Measurements from ENCODE around the gene SLC16A5.
"Not testable (repeated sequence)": the region's sequence is repeated elsewhere in the genome, so short reads cannot be mapped to it uniquely, and the experiment has no call there.

SLC16A5 gene

DNA sequence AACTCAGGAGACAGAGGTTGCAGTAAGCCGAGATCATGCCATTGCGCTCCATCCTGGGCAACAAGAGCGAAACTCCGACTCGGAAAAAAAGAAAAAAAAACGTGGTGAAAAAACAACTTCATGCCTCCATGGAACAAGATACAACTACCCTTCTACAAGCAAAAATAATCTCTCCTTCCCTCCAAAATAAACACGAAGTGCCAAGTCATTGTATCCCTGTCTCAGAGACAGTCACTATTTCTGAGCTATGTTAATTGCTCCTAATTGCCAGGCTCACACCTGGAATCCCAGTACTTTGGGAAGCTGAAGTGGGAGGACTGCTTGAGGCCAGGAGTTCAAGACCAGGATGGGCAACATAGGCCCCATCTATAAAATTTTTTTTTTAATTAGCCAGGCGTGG is 19.0 kb upstream of the SLC16A5 start:
- ATAC-seq (replicated peaks; ENCODE audit: extremely low read depth, poor library complexity, severe bottlenecking) (no peak), DNase-seq (ENCODE audit: low spot score in 2 of 2) (no peak)
- Mint-ChIP-seq H3K36me3 (ENCODE audit: insufficient read depth) (peaks cover 2% of the 10 kb centered on the region), H3K4me1 (peaks cover 12% of the 10 kb centered on the region), H3K9me3 (no peaks in the 10 kb centered on the region), H3K27ac (ENCODE audit: low read depth) (no peak overlapping the region), H3K27me3 (no peaks in the 10 kb centered on the region), H3K4me3 (no peak overlapping the region)

DNA sequence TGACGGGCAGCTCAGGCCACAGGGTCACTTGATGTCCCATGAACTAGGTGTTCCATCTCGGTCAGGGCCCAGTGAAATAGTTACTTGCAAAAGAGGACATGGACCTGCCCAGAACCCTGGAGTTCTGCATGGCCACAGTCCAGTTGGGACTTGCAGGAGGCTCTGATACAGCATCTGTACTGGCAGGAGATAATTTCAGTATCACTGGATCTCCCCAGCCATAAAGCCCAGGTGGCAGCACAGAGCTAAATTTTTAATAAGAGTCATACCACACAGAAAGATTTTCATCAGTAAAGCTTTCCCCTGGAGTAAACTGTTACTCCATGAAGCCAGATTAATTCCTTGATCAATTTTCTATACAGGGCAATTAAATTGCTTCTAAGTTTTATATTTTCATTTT is 18.0 kb upstream of the SLC16A5 start:
- Mint-ChIP-seq H3K4me1 (peaks cover 12% of the 10 kb centered on the region), H3K9me3 (no peaks in the 10 kb centered on the region), H3K27me3 (no peaks in the 10 kb centered on the region), H3K36me3 (ENCODE audit: insufficient read depth) (peaks cover 3% of the 10 kb centered on the region), H3K4me3 (no peak overlapping the region), H3K27ac (ENCODE audit: low read depth) (no peak overlapping the region)
- ATAC-seq (replicated peaks; ENCODE audit: extremely low read depth, poor library complexity, severe bottlenecking) = peak; percentile 32
- DNase-seq (ENCODE audit: low spot score in 2 of 2) = no peak

DNA sequence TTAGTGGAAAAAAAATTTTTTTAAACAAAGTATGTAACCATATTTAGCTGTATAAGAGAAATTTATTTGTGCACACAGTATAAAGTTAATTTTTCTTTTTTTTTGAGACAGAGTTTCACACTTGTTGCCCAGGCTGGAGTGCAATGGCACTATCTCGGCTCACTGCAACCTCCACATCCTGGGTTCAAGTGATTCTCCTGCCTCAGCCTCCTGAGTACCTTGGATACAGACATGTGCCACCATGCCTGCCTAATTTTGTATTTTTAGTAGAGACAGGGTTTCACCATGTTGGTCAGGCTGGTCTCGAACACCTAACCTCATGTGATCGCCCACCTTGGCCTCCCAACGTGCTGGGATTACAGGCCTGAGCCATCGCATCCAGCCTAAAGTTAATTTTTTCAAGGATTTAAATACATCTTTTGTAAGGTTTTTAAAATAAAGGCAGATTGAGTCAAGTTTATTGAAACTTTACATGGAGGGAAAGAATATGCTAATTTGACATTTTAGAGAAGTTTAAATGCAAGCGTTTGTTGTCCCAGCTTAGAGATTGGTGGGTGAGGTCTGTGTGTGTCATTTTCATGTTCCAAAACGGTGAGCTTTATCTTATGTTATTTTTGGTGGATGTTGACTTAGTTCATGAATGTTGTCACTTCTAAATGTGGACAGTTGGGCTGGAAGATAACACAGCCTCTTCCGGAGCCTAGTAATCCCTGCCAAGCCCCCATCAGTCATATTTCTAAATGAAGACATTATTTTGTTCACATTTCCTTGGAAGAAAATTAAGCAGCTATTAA is 16.1 kb upstream of the SLC16A5 start:
- H3K9me3 Mint-ChIP-seq; H3K27ac Mint-ChIP-seq (ENCODE audit: low read depth); DNase-seq (ENCODE audit: low spot score in 2 of 2); H3K4me3 Mint-ChIP-seq; H3K36me3 Mint-ChIP-seq (ENCODE audit: insufficient read depth); ATAC-seq (replicated peaks; ENCODE audit: extremely low read depth, poor library complexity, severe bottlenecking); H3K4me1 Mint-ChIP-seq; H3K27me3 Mint-ChIP-seq: not testable (repeated sequence)

DNA sequence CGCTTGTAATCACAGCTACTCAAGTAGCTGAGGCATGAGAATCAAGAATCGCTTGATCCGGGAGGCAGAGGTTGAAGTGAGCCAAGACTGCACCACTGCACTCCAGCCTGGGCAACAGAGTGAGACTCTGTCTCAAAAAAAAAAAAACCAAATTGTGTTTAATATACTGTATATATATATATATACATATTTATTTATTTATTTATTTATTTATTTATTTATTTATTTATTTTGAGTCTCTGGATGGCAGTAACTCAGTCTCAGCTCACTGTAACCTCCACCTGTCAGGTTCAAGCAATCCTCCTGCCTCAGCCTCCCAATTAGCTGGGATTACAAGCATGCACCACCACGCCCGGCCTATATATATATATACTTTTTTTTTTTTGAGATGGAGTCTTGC is 14.8 kb upstream of the SLC16A5 start:
- not testable (repeated sequence) for H3K4me3 Mint-ChIP-seq; H3K4me1 Mint-ChIP-seq; H3K27me3 Mint-ChIP-seq; ATAC-seq (replicated peaks; ENCODE audit: extremely low read depth, poor library complexity, severe bottlenecking); H3K9me3 Mint-ChIP-seq; H3K27ac Mint-ChIP-seq (ENCODE audit: low read depth); DNase-seq (ENCODE audit: low spot score in 2 of 2); H3K36me3 Mint-ChIP-seq (ENCODE audit: insufficient read depth)

DNA sequence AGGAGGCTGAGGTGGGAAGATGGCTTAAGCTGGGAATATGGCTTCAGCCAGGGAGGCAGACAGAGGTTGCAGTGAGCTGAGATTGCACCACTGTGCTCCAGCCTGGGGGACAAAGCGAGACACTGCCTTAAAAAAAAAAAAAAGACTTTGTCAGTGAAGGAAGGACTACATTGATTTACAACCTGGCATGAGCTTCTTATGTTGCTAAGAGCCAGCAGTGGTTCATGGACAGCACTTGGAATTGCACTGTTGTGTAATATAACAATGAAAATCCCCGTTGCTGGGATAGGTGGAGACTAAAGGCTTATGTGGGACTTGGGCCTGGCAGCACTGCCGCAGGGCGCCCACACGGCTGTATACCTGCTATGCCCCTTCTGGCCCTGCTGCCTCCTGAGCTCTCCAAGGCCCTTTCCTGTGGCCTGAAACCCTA is 14.1 kb upstream of the SLC16A5 start:
- ATAC-seq (replicated peaks; ENCODE audit: extremely low read depth, poor library complexity, severe bottlenecking) (no peak), DNase-seq (ENCODE audit: low spot score in 2 of 2) (no peak)
- H3K9me3 Mint-ChIP-seq = no peaks in the 10 kb centered on the region
- peaks cover 1% of the 10 kb centered on the region for H3K36me3 Mint-ChIP-seq (ENCODE audit: insufficient read depth)
- no peaks in the 10 kb centered on the region for H3K4me1 Mint-ChIP-seq
- no peaks in the 10 kb centered on the region for H3K27me3 Mint-ChIP-seq
- no peak overlapping the region for H3K27ac Mint-ChIP-seq (ENCODE audit: low read depth)
- H3K4me3 Mint-ChIP-seq = no peak overlapping the region

DNA sequence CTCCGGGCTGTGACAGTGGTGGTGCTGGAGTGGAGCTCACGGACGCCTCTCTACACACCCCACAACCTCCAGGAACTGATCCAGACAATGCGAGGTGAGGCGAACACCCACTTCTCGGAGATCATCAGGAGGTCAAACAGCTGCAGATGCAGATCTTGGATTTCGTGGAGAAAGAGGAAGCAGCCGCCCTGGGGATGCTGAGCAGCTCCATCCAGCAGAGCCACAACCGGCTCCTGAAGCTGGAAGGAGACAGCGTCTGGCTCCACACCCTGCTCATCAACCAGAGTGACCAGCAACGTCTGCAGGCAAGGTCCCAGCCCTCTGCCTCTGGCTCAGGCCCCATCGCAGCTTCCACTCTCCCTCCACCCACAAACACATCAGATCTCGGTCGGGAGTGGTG is 13.2 kb upstream of the SLC16A5 start:
- no peaks in the 10 kb centered on the region for H3K9me3 Mint-ChIP-seq
- ATAC-seq (replicated peaks; ENCODE audit: extremely low read depth, poor library complexity, severe bottlenecking) = no peak
- H3K36me3 Mint-ChIP-seq (ENCODE audit: insufficient read depth) = peaks cover 1% of the 10 kb centered on the region
- no peak for DNase-seq (ENCODE audit: low spot score in 2 of 2)
- H3K4me1 Mint-ChIP-seq = no peaks in the 10 kb centered on the region
- H3K27me3 Mint-ChIP-seq = no peaks in the 10 kb centered on the region
- no peak overlapping the region for H3K27ac Mint-ChIP-seq (ENCODE audit: low read depth)
- no peak overlapping the region for H3K4me3 Mint-ChIP-seq

DNA sequence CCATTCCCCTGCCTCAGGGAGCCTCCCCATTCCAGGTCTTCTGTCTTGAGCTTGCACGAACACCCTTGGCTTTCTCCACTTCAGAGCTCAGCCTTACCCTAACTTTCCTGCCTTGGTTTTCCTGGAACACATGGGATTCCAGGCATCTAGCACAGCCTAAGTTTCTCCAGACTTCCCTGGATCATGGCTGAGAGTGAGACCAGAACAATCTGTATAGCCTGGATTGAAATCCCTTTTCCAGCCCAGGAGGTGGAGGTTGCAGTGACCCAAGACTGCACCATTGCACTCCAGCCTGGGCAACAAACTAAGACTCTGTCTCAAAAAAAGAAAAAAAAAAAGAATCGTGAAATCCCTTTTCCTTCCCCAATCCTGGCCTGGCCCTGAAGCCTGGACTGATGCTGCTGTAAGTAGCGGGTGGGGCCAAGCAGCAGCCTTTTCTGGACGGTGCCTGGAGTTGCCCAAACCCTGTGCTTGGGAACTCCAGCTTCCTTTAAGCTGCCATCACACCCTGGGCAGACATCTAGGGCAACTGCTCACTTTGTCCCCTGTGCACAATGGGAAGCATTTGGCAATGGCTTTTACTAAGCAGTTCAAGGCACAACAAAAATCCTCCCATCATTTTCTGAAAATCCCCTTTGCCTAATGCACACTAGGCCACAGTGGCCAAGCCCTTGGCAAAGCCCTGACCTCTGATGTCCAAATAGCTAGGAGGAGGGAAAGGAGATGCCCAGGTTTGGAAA is 12.0 kb upstream of the SLC16A5 start:
- DNase-seq (ENCODE audit: low spot score in 2 of 2) = no peak

DNA sequence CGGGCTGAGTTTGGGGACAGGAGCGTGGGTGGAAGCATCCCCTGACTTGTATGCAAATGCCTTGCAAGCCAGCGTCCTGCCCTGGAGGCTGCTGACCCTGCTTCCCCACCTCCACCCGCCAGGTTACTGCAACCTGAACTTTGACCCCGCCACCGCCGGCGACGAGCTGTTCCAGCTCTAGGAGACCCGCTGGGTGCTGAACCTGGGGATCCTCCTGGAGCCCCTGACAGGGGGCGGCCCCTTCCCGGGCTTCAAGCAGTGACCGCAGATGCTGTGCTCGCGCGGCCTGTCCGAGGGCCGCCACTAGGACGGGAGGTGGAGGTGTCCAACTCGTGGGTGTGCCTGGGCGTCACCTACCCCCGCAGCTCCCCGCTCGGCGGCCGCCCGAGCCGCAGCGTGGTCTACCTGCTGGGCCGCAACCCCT is 10.7 kb upstream of the SLC16A5 start:
- ATAC-seq (replicated peaks; ENCODE audit: extremely low read depth, poor library complexity, severe bottlenecking) = no peak
- Mint-ChIP-seq H3K4me1 (no peaks in the 10 kb centered on the region), H3K4me3 (peak overlapping the region; percentile 73), H3K36me3 (ENCODE audit: insufficient read depth) (peaks cover 2% of the 10 kb centered on the region), H3K27ac (ENCODE audit: low read depth) (peak overlapping the region; percentile 53), H3K27me3 (no peaks in the 10 kb centered on the region), H3K9me3 (no peaks in the 10 kb centered on the region)
- DNase-seq (ENCODE audit: low spot score in 2 of 2) = no peak

More for the DNA sequence above, 12.0 kb upstream of the SLC16A5 start:
- Mint-ChIP-seq H3K36me3 (ENCODE audit: insufficient read depth) (peaks cover 1% of the 10 kb centered on the region), H3K4me3 (no peak overlapping the region), H3K27ac (ENCODE audit: low read depth) (no peak overlapping the region), H3K27me3 (no peaks in the 10 kb centered on the region), H3K4me1 (no peaks in the 10 kb centered on the region), H3K9me3 (no peaks in the 10 kb centered on the region)
- no peak for ATAC-seq (replicated peaks; ENCODE audit: extremely low read depth, poor library complexity, severe bottlenecking)

DNA sequence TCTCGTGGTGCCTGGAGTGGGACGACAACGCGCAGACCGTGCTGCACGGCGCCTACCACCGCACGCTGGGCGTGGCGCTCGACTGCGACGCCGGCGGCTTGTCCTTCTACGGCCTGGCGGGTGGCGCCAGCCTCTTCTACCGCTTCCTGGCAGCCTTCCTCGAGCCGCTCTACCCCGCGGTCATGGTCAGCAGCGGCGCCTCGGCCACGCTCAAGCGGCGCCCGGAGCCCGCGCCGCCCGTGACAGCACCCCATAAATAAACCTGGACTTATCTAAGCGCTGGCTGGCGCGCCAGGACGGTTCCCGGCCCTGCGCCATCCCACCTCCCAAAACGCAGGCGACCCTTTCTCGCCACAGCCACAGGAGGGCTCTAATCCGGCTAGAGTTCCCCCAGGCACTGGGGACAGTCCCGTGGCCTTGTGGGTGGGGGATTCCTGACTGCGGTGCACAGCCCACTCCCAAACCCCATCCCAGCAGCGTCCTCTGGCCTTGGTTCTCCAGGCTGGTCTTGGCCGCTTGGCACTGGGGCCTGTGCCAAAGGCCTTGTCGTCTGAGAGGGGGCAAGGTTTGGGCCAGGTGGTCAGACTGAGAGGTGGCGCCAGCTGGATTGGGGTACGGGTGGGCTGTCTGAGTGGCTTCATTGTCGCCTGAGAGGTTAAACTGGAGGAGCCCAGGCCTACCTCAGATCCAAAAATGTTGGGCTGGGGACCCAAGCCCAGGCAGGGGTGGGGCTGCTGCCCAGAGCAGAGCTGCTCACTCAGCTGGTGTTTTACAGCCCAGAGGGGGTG is 10.1 kb upstream of the SLC16A5 start:
- peak overlapping the region; percentile 73 for H3K4me3 Mint-ChIP-seq
- no peaks in the 10 kb centered on the region for H3K9me3 Mint-ChIP-seq
- DNase-seq (ENCODE audit: low spot score in 2 of 2) = peak in 1 of 2 donors; percentile 18
- no peak overlapping the region for H3K27ac Mint-ChIP-seq (ENCODE audit: low read depth)
- no peaks in the 10 kb centered on the region for H3K27me3 Mint-ChIP-seq
- peaks cover 3% of the 10 kb centered on the region for H3K36me3 Mint-ChIP-seq (ENCODE audit: insufficient read depth)
- peaks cover 3% of the 10 kb centered on the region for H3K4me1 Mint-ChIP-seq
- peak; percentile 93 for ATAC-seq (replicated peaks; ENCODE audit: extremely low read depth, poor library complexity, severe bottlenecking)

DNA sequence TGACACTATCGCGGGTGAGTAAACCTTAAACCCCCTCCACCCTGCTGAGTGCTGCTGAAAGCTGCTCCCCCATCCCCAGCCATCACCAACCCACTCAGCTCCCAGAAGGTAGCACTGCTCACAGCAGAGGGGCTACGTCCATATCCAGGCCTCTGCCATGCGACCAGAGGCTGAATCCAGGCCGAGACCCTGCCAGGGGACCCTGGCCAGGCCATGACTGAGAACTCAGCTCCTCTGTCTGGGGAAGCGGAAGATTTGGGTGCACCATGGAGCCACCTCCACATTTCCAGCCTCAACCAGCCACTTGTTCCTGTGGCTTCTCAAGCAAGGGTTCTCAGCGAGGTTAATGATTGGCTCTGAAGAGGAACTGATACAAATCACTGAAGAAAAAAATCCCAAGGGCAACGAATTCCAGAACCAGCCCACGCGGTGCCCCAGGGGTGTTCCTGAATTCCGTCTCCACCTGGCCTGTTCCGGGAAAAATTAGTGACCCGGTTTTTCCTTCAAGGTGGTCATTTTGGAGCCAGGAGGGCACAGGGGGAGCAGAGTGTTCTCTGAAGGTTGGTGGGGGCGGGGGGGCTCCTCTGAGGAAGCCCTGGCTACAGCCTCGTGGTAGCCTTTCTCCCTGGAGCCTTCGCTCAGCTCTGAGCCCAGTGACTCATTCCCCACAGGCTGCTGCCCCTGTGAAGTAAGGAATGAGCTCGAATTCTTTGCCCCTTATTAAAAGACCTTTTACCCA is 9.3 kb upstream of the SLC16A5 start:
- no peaks in the 10 kb centered on the region for H3K9me3 Mint-ChIP-seq
- no peaks in the 10 kb centered on the region for H3K27me3 Mint-ChIP-seq
- ATAC-seq (replicated peaks; ENCODE audit: extremely low read depth, poor library complexity, severe bottlenecking) (no peak), DNase-seq (ENCODE audit: low spot score in 2 of 2) (no peak)
- peaks cover 3% of the 10 kb centered on the region for H3K36me3 Mint-ChIP-seq (ENCODE audit: insufficient read depth)
- H3K4me1 Mint-ChIP-seq = peaks cover 5% of the 10 kb centered on the region
- no peak overlapping the region for H3K27ac Mint-ChIP-seq (ENCODE audit: low read depth)
- H3K4me3 Mint-ChIP-seq = peak overlapping the region; percentile 73

DNA sequence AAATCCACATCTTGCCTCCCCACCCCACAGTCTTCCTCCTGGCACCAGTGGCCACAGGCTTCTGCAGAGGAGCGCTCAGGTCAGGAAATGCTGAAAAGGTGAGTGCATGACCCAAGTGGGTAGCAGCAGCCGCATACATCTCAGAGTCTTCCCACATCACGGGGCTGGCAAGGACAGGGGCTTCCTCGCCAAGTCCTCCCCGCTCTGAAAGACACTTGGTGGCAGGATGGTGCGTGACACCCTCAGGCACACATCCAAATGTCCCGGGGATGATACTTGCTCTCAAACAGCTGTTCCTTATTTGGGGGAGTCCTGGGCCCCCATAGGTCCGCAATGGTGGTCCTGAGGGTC is 8.8 kb upstream of the SLC16A5 start:
- ATAC-seq (replicated peaks; ENCODE audit: extremely low read depth, poor library complexity, severe bottlenecking) = no peak

More for the DNA sequence above, 8.8 kb upstream of the SLC16A5 start:
- Mint-ChIP-seq H3K27me3 (no peaks in the 10 kb centered on the region), H3K4me3 (no peak overlapping the region), H3K9me3 (no peaks in the 10 kb centered on the region), H3K36me3 (ENCODE audit: insufficient read depth) (peaks cover 3% of the 10 kb centered on the region), H3K27ac (ENCODE audit: low read depth) (no peak overlapping the region), H3K4me1 (peaks cover 9% of the 10 kb centered on the region)
- no peak for DNase-seq (ENCODE audit: low spot score in 2 of 2)

Measured in central memory CD8-positive, alpha-beta T cell (primary cell).